GM20431 (cell line): Measurements from ENCODE around the gene SHROOM3.

Source experiments
- in situ Hi-C: fragments of 300-500 bp; cut with MseI, MboI; formaldehyde crosslinking; loops from one replicate; pipeline ENCODE4 v1.15.0; 2020; ENCODE audit warnings: low sequenced_read_pairs; ENCODE audit not compliant: unreplicated experiment

SHROOM3 gene

DNA sequence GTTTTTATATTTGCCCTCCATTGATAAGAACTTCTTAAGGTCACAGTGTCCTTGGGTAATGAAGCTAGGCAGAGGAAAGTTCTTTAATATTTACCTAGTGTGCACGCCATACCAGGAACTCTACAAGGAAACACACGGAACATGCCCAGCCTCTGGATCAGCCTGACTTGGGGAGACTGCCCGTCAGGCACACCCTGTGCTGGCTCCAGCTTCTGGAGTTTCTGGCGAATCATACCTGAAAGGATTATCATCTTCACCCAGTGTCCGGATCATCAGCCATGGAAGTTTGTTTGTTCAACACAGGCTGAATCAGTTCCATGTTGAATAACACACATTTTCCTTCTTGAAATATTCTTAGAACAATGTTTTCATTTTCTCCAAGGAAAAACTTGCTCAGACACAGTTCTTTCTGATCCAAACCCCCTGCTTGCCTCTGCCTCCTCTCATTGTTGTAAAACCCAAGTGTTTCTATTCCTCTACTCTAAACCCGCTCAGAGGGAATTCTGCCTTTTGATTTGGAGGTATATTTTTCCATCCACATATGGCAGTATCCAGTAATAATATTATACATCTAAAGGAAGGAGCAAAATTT, 176.7 kb downstream of the SHROOM3 start:
- in situ Hi-C loops, result no loop called here

DNA sequence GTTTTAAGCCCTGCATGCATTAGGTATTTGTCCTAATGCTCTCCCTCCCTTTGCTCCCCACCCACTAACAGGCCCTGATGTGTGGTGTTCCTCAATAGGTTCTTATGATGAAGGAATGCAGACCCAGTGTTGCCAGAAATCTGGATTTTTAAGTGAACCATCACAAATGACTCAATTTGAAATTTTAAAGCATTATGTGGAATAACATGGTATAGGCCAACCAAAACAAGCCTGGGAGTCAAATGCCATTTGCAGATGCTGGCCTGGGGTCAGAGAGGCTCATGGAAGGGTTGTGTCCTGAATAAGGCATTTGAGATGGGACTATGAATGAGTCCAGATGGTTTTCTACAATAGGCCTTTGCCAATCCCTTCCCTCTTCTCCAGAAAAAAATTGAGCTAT, 179.6 kb downstream of the SHROOM3 start:
- in situ Hi-C loops, result no loop called here

DNA sequence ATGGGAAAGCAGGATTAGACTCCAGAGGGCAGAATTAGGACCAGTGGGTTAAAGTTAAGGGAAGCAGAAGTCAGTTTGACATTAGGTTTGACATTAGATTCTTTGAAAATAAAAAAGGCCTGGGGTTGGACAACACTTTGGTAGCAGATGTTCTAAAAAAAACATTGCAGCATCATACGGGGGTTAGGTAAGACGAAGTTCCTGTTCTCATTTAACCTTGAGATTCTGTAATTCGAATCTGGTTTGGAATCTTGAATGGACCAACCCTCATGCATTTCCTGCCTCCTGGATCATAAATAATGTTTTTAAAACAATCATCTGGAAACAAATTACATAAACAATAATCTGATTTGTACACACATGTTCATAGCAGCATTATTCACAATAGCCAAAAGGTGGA, 181.0 kb downstream of the SHROOM3 start:
- in situ Hi-C loops, result no loop called here

DNA sequence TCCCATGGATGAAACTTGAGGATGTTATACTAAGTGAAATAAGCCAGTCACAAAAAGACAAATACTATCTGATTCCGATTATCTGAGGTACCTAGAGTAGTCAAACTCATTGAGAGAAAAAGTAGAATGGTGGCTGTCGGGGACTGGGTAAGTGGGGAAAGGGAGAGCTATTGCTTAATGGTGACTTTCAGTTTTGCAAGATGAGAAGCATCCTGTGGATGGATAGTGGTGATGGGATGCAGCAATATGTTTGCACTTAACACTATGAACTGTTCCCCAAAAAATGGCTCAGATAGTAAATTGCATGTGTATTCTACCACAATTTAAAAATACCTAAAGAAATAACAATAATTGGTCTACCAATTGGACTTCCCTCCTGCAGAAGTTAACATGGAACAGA, 181.5 kb downstream of the SHROOM3 start:
- in situ Hi-C loops, result no loop called here

- in situ Hi-C loops, result no loop called here
These were observed 185.9 kb downstream of the SHROOM3 start for GRCh38 chr4:76620723-76621468.

- in situ Hi-C loops, result no loop called here
These were observed 187.1 kb downstream of the SHROOM3 start for GRCh38 chr4:76622126-76622525.

- in situ Hi-C loops, result no loop called here
These were observed 187.7 kb downstream of the SHROOM3 start for GRCh38 chr4:76622717-76623116.

GRCh38 chr4:76623217-76624045, 188.4 kb downstream of the SHROOM3 start:
- in situ Hi-C loops, result no loop called here

DNA sequence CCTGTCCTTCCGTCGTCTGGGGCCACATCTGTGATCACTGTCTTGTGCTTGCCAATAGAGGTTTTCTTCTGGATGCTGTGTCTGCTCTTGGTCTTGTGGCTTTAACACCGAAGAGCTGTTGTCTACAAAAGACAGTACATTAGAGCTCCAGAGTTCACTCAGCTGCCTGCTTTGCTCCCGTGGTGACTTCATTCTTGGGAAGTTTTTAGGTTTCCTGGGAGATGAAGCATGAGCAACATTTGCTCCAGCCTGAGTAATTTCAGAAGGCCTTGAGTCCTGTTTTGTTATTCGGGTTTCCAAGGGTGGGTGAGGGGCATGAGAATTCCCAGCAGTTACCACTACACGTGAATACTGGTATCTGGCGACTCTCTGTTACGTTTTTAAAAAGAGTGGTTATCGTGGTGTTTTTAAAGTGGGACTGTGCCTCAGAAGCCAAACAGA, 189.2 kb downstream of the SHROOM3 start:
- in situ Hi-C loops, result no loop called here

- in situ Hi-C loops, result no loop called here
These were observed 190.1 kb downstream of the SHROOM3 start for GRCh38 chr4:76624931-76625715.

DNA sequence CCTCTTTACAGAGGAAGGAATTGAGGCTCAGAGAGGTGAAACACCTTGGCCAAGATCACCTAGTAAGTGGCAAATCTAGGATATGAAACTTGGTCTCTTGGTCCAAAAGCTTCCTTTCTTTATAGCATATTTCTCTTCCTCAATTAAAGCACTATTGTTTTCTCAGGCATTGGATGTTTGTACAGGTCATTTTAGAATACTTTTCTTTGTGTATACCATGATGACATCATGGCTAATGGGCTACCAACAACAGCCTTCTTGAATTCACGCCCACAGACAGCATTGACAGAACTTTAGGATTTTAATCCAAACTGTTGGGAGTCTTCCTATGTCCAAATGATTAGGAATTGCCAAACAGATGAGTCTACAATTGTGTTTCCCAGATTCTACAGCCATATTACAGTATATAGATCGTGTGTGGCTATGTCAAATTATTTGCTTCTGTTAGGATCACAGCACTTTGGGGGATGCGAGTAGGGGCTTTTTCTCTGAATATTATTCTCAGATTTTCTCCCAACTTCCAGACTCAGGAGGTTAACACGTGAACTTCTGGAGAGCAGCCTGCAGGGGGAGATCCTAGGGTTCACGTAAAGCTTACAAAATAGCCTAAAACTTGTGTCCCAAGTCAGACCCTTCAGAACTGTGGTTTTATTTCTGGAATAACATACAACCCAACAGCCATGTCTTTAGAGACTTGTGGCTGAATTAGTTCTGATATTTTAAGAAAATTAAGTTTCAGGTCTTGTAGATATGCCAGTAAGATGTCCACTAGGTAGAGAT, 191.8 kb downstream of the SHROOM3 start:
- in situ Hi-C loops, result no loop called here

DNA sequence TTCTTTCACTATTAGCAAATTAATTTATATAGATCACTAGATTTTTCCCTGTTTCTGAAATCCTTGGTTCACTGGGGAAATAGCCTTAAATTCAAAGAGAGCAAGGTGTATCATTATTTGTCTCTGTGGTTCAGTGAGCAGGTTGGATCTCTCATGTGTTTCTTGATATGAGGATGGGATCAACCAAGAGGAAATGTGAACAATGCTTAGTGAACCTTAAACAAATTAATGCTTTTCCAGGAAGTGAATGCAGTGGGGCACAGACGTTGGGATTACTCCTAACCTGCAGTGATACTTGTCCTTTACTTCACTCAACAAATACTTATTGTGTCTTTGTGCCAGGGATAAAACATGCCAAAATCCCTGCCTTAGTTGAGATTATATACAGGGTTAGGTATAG, 193.2 kb downstream of the SHROOM3 start:
- in situ Hi-C loops, result no loop called here

GRCh38 chr4:76630741-76631140, 195.7 kb downstream of the SHROOM3 start:
- in situ Hi-C loops, result no loop called here

DNA sequence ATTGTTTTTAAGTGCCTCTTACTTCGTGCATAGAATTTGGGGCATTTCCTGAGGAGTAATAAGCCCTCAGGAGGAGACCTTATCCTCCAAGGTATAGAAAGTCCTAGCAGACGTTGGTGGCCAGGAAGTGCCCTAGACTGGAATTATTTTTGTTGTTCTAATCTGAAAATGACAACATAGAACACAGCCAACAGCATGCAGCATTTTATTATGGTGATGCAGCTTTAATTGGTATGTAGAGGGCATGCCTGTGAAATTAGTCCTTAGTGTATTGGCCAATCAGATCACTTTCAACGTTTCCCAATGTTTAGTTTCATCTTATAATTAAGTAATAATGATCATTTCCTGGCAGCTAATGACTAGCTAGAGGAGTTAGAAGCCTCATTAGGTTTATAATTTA, 199.2 kb downstream of the SHROOM3 start:
- in situ Hi-C loops, result no loop called here

DNA sequence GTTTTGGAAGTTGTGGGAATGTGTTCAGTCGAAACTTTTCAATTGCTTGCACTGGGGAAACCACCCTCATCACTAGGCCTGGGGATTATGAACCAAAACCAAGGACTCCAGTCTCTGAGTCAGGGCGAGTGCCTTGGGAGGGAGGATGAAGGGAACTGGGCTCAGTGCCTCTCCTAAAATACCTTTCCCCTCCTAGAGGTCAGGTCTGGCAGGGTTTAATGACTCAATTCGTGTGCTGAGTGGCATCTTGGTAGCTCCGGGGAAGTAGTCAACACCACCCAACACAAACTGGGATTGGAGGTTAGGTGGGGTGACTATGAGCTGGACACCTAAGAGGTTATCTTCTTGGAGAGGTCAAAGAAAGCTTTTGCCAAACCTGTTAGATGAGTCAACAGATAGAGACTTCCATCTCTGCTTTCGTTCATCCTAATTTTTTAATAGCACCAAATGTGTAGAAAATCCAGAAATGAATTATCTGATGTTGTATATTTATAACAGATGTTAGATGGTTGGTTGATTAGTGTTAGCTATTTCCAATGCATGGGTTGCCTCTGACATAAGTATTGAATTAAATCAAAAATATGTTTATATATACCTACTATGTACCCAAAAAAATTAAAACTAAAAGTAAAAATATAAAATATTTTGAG, 202.8 kb downstream of the SHROOM3 start:
- in situ Hi-C loops, result no loop called here

GRCh38 chr4:76639288-76639687, 204.3 kb downstream of the SHROOM3 start:
- in situ Hi-C loops, result no loop called here

DNA sequence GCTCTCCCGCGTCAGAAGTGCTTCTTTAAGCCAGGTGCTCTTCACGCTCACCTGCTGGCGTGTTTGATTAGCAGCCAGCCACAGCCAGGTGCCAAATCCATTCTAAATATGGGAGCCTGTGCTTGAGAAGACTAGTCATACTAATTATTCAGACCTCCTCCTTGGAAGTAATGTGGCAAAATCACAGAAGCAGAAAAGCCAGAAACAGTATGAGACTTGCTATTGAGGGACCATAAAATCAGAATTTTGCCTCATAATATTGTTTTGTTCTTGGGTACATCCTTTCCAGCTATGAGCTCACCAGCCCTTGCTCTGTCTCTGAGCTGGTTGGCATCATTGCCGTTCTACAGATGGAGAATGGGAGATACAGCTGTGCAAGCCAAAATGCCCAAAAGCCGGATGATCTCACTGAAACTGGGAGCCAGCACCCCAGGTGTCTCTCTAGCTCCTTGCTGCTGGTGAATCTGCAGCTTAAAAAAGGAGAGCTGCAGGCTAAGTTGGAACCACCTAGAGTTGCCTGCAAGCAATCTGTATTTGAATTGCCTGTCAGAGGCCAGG, 205.4 kb downstream of the SHROOM3 start:
- in situ Hi-C loops, result no loop called here

- in situ Hi-C loops, result no loop called here
These were observed 206.3 kb downstream of the SHROOM3 start for GRCh38 chr4:76641351-76641750.

GRCh38 chr4:76641758-76642157, 206.7 kb downstream of the SHROOM3 start:
- in situ Hi-C loops, result no loop called here
